Measurements from ENCODE around the gene RAP1GAP2. TPM values are rescaled to one million over a fixed set of nuclear protein-coding genes. Genes with fewer than 3 reads are reported as not detected.

The RAP1GAP2 gene
- total RNA-seq, 2 donors from 2014 or later: 28.9 to 48.3 TPM

DNA sequence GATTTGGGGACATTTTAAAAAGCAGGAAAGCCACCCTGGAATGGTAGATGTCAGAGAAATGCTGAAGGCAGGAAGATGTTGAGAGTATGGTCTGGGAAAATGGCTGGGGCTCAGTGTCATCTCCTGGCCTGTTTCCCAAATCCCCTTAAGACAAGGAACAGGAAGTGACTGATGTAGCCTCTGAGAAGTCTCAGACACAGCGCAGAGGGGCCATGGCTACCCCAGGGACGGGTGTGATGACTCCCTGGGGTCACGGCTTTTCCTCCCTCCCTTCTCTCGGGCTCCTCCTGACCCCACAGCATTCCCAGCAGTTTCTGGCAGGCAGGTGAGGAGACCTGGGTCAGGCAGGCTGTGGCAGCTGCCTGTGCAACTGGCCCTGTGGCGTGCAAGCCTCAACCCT is 45.4 kb downstream of the RAP1GAP2 start:
- H3K4me3 ChIP-seq: no peak overlapping the region
- WGBS: 71% methylated on average over 5 of the region's 5 CpGs
- intact Hi-C loops (cut with DNase I): no loop called here
- H3K27me3 ChIP-seq (replicated peaks; ENCODE audit: insufficient read depth): no peaks in the 10 kb centered on the region
- no peaks in the 10 kb centered on the region for H3K4me1 ChIP-seq (replicated peaks)
- H3K36me3 ChIP-seq: no peaks in the 10 kb centered on the region
- no peak overlapping the region for H3K27ac ChIP-seq
- H3K9me3 ChIP-seq: no peaks in the 10 kb centered on the region
- no peak for TF ChIP-seq POLR2A (IDR thresholded peaks at IDR 0.05)
- TF ChIP-seq, protein P1, sequence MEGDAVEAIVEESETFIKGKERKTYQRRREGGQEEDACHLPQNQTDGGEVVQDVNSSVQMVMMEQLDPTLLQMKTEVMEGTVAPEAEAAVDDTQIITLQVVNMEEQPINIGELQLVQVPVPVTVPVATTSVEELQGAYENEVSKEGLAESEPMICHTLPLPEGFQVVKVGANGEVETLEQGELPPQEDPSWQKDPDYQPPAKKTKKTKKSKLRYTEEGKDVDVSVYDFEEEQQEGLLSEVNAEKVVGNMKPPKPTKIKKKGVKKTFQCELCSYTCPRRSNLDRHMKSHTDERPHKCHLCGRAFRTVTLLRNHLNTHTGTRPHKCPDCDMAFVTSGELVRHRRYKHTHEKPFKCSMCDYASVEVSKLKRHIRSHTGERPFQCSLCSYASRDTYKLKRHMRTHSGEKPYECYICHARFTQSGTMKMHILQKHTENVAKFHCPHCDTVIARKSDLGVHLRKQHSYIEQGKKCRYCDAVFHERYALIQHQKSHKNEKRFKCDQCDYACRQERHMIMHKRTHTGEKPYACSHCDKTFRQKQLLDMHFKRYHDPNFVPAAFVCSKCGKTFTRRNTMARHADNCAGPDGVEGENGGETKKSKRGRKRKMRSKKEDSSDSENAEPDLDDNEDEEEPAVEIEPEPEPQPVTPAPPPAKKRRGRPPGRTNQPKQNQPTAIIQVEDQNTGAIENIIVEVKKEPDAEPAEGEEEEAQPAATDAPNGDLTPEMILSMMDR (IDR thresholded peaks at IDR 0.05): no peak
- DNase-seq (ENCODE audit: low spot score): no peak

- no peaks in the 10 kb centered on the region for H3K9me3 ChIP-seq
- H3K4me3 ChIP-seq: no peak overlapping the region
- H3K27me3 ChIP-seq (replicated peaks; ENCODE audit: insufficient read depth): no peaks in the 10 kb centered on the region
- H3K36me3 ChIP-seq: no peaks in the 10 kb centered on the region
- intact Hi-C loops (cut with DNase I): no loop called here
- H3K4me1 ChIP-seq (replicated peaks): no peaks in the 10 kb centered on the region
- no peak overlapping the region for H3K27ac ChIP-seq
- no peak for TF ChIP-seq POLR2A (IDR thresholded peaks at IDR 0.05)
- TF ChIP-seq POLR2AphosphoS5 (IDR thresholded peaks at IDR 0.05): no peak
- TF ChIP-seq, protein P1 (IDR thresholded peaks at IDR 0.05): no peak
- DNase-seq (ENCODE audit: low spot score): no peak
- 91% methylated on average over 10 of the region's 10 CpGs for WGBS
Observed at GRCh38 chr17:2842464-2842863, 46.2 kb downstream of the RAP1GAP2 start.

- no peak overlapping the region for H3K27ac ChIP-seq
- H3K27me3 ChIP-seq (replicated peaks; ENCODE audit: insufficient read depth): no peaks in the 10 kb centered on the region
- no peak overlapping the region for H3K4me3 ChIP-seq
- H3K36me3 ChIP-seq: no peaks in the 10 kb centered on the region
- TF ChIP-seq POLR2A (IDR thresholded peaks at IDR 0.05): no peak
- no peak for TF ChIP-seq POLR2AphosphoS5 (IDR thresholded peaks at IDR 0.05)
- TF ChIP-seq, protein P1 (IDR thresholded peaks at IDR 0.05): no peak
- H3K4me1 ChIP-seq (replicated peaks): no peaks in the 10 kb centered on the region
- DNase-seq (ENCODE audit: low spot score): no peak
- intact Hi-C loops (cut with DNase I): no loop called here
- no peaks in the 10 kb centered on the region for H3K9me3 ChIP-seq
- WGBS: 37% methylated on average over 6 of the region's 6 CpGs
Observed at GRCh38 chr17:2844416-2844815, 48.2 kb downstream of the RAP1GAP2 start.

GRCh38 chr17:2847381-2848333 is 51.4 kb downstream of the RAP1GAP2 start:
- H3K36me3 ChIP-seq: no peaks in the 10 kb centered on the region
- intact Hi-C loops (cut with DNase I): loop anchor here (5.0 kb wide), 1 partner anchor 165 kb away; no protein-coding TSS in a partner anchor
- no peaks in the 10 kb centered on the region for H3K4me1 ChIP-seq (replicated peaks)
- no peaks in the 10 kb centered on the region for H3K9me3 ChIP-seq
- 77% methylated on average over 17 of the region's 17 CpGs for WGBS
- TF ChIP-seq, protein P1 (IDR thresholded peaks at IDR 0.05): no peak
- TF ChIP-seq POLR2AphosphoS5 (IDR thresholded peaks at IDR 0.05): no peak
- no peak for TF ChIP-seq POLR2A (IDR thresholded peaks at IDR 0.05)
- no peak overlapping the region for H3K27ac ChIP-seq
- DNase-seq (ENCODE audit: low spot score): no peak
- H3K27me3 ChIP-seq (replicated peaks; ENCODE audit: insufficient read depth): no peaks in the 10 kb centered on the region
- H3K4me3 ChIP-seq: no peak overlapping the region

DNA sequence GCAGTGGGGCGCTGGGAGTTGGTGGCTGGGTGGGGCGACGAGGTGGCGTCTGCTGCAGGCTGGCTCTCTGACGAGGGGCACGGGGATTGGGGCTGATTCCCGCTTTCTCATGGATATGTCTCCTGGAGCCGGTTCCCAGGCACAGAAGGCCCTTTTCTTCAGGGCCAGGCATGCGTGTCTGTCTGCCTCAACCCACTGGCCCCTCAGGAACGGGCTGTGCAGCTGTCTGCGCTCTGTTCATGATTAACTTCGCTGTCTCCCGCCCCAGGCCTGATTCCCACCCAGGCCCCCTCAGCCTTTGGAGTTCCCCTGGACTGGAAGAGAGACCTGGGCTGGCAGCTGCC is 53.1 kb downstream of the RAP1GAP2 start:
- Histone ChIP-seq H3K4me3 (no peak overlapping the region), H3K9me3 (no peaks in the 10 kb centered on the region), H3K36me3 (no peaks in the 10 kb centered on the region), H3K27me3 (replicated peaks; ENCODE audit: insufficient read depth) (no peaks in the 10 kb centered on the region), H3K4me1 (replicated peaks) (no peaks in the 10 kb centered on the region), H3K27ac (no peak overlapping the region)
- intact Hi-C loops (cut with DNase I): loop anchor here (5.0 kb wide), 1 partner anchor 163 kb away; no protein-coding TSS in a partner anchor
- WGBS: 52% methylated on average over 12 of the region's 13 CpGs
- no peak for DNase-seq (ENCODE audit: low spot score)
- TF ChIP-seq POLR2AphosphoS5 (IDR thresholded peaks at IDR 0.05) (no peak), POLR2A (IDR thresholded peaks at IDR 0.05) (no peak)
- TF ChIP-seq, protein P1 (IDR thresholded peaks at IDR 0.05): no peak
